HepG2 (cell line): ENCODE results near the gene ODAD4. TPM values are rescaled to one million over a fixed set of nuclear protein-coding genes. Genes with fewer than 3 reads are reported as not detected.

Experiments
- ATF4 ChIP-seq, 2 experiments: fragments of 450-650 bp in 1 of 2; sonication (generic) in 1 of 2; formaldehyde crosslinking; IDR thresholded peaks; 2 replicates each; pipeline versions ENCODE4 v1.5.0 to v1.8.0; 2020 to 2022; ENCODE audit warnings: mild to moderate bottlenecking in 1 of 2, missing genetic modification reagents in 1 of 2
- CBX1 ChIP-seq: IDR thresholded peaks from one replicate; pipeline ENCODE4 v1.6.1; 2016; ENCODE audit warnings: antibody characterized with exemption, low read depth
- FUBP1 ChIP-seq: sonication (generic); formaldehyde crosslinking; IDR thresholded peaks from 2 replicates; pipeline ENCODE4 v1.5.1; 2020; ENCODE audit warnings: missing genetic modification reagents, mild to moderate bottlenecking, borderline replicate concordance
- KLF15 ChIP-seq: sonication (generic); formaldehyde crosslinking; IDR thresholded peaks from 2 replicates; pipeline ENCODE4 v1.8.1; 2023; ENCODE audit warnings: borderline replicate concordance, mild to moderate bottlenecking, inconsistent platforms, missing genetic modification reagents, mixed read lengths
- SRSF1 ChIP-seq: fragments of 200-400 bp; formaldehyde crosslinking; optimal IDR thresholded peaks from 2 replicates; pipeline ENCODE3; 2017; ENCODE audit warnings: mild to moderate bottlenecking, low read depth, low read length, moderate library complexity
- STAT6 ChIP-seq: sonication (generic); formaldehyde crosslinking; IDR thresholded peaks from 2 replicates; pipeline ENCODE4 v1.4.0; 2020; ENCODE audit warnings: missing genetic modification reagents, mild to moderate bottlenecking, borderline replicate concordance
- THAP11 ChIP-seq: IDR thresholded peaks from 2 replicates; pipeline ENCODE4 v1.6.1; 2016; ENCODE audit warnings: missing biosample characterization, missing genetic modification reagents
- ZBTB40 ChIP-seq, 2 experiments: fragments of 450-650 bp in 1 of 2; sonication (generic) in 1 of 2; formaldehyde crosslinking in 1 of 2; IDR thresholded peaks; 2 replicates each; pipeline versions ENCODE4 v1.6.1 to v1.8.0; 2016 to 2022; ENCODE audit warnings: antibody characterized with exemption in 1 of 2, mild to moderate bottlenecking in 1 of 2, missing genetic modification reagents in 1 of 2
- ZC3H13 ChIP-seq: sonication (generic); formaldehyde crosslinking; IDR thresholded peaks from 2 replicates; pipeline ENCODE4 v1.8.1; 2023; ENCODE audit warnings: mild to moderate bottlenecking, missing genetic modification reagents, moderate library complexity
- ZNF232 ChIP-seq: sonication (generic); formaldehyde crosslinking; IDR thresholded peaks from 2 replicates; pipeline ENCODE4 v1.4.0; 2020; ENCODE audit warnings: missing genetic modification reagents, borderline replicate concordance
- ZNF253 ChIP-seq: sonication (generic); formaldehyde crosslinking; IDR thresholded peaks from 2 replicates; pipeline ENCODE4 v1.8.0; 2022; ENCODE audit warnings: mild to moderate bottlenecking, missing genetic modification reagents, borderline replicate concordance
- ZNF598 ChIP-seq: sonication (generic); formaldehyde crosslinking; IDR thresholded peaks from 2 replicates; pipeline ENCODE4 v1.5.1; 2020; ENCODE audit warnings: mild to moderate bottlenecking, missing genetic modification reagents, borderline replicate concordance
- ZNF605 ChIP-seq: sonication (generic); formaldehyde crosslinking; IDR thresholded peaks from 2 replicates; pipeline ENCODE4 v1.8.0; 2022; ENCODE audit warnings: mild to moderate bottlenecking, missing genetic modification reagents
- polyA plus RNA-seq, 8 experiments: library from polyadenylated mRNA; depleted of rRNA in 3 of 8; stranded (reverse) in 7 of 8; unstranded in 1 of 8; fragments of >200 nt; fragmentation: Illumina TruSeq in 4 of 8; extraction: Trizol in 4 of 8; gene quantifications; 2 replicates each; pipeline versions ENCODE4 v1.2.1 to v1.2.3, GENCODE V29; 2011 to 2016; ENCODE audit warnings: low read depth in 4 of 8, missing spikeins in 1 of 8, mixed read lengths in 1 of 8; ENCODE audit not compliant: insufficient read depth in 1 of 8
- total RNA-seq, 5 experiments: library from RNA; depleted of rRNA; stranded (reverse); fragments of >200 nt; fragmentation: Illumina TruSeq; extraction: Trizol; gene quantifications; 2 replicates each; pipeline ENCODE4 v1.2.3, GENCODE V29; 2016; ENCODE audit warnings: low read depth in 1 of 5

ODAD4 gene
- total and polyA plus RNA-seq, 2 of the 13 experiments (the other 11 are each of a cell fraction or from before 2014, with no cell fraction given), result 0.48 to 0.53 TPM

- TF ChIP-seq ZBTB40 (IDR thresholded peaks at IDR 0.05) (no peak), ZBTB40 (CRISPR knock-in tag; IDR thresholded peaks at IDR 0.05) (peak; percentile 73), ATF4 (CRISPR knock-in tag; IDR thresholded peaks at IDR 0.05) (no peak), STAT6 (no peak), THAP11 (CRISPR knock-in tag) (peak; percentile 86), ZNF598 (CRISPR knock-in tag) (peak; percentile 59; the same call in 1 of the 2 replicates), KLF15 (peak; percentile 44; the same call in 1 of the 2 replicates), ZNF605 (peak; percentile 77), ZNF253 (CRISPR knock-in tag) (peak; percentile 61; the same call in 1 of the 2 replicates), ZNF232 (CRISPR knock-in tag) (peak; percentile 58; the same call in 1 of the 2 replicates), FUBP1 (CRISPR knock-in tag) (no peak), ZC3H13 (CRISPR knock-in tag) (no peak), SRSF1 (no peak), CBX1 (no peak)
These were observed 11.1 kb upstream of the ODAD4 start (continued) for GRCh38 chr17:41919165-41919817.
